Activated CD4-positive, alpha-beta T cell treated with anti-CD3 and anti-CD28 coated beads, Interleukin-2, amount 50 U/mL, for 1 hour (primary cell): ENCODE results near the gene DHRSX.
"Not testable (repeated sequence)": the region's sequence is repeated elsewhere in the genome, so short reads cannot be mapped to it uniquely, and the experiment has no call there.

Experiments
- DNase-seq: peaks from one replicate; pipeline ENCODE4 v3.0.0-alpha.2; 2020

The DHRSX gene, protein sequence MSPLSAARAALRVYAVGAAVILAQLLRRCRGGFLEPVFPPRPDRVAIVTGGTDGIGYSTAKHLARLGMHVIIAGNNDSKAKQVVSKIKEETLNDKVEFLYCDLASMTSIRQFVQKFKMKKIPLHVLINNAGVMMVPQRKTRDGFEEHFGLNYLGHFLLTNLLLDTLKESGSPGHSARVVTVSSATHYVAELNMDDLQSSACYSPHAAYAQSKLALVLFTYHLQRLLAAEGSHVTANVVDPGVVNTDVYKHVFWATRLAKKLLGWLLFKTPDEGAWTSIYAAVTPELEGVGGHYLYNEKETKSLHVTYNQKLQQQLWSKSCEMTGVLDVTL

DNA sequence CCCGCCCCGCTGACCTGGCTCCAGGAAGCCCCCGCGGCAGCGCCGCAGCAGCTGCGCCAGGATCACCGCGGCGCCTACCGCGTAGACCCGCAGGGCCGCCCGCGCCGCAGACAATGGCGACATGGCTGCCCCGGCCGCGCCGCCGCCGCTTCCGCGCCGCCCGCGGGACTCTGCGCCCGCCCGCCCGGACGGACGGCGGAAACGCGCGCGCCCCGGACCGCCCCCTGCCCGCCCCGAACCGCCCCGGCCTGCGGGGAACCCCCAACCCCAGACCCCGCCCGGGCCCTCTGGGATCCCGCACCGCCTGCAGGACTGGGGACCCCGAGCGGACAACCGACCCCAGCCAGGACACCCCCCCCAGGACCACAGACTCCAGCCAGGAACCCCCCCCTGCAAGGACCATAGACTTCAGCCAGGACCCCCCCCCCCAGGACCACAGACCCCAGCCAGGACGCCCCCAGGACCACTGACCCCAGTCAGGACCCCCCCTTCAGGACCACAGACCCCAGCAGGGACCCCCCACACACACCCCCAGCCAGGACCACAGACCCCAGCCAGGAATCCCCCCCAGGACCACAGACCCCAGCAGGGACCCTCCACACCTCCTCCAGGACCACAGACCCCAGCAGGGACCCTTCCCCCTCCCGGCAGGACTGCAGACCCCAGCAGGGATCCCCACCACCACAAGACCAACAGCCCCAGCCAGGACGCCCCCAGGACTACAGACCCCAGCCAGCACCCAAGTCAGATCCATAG, at the start of gene DHRSX, which contains the start of gene ZBED1:
Gene DHRSX (minus strand): TSS at position 174 of the 756 bp plus-strand sequence. CDS start 51 bp downstream, at position 123.
Gene ZBED1 (minus strand): TSS at position 174 of the 756 bp plus-strand sequence. CDS start 10,257 bp downstream, outside the sequence.
- DNase-seq, result peak; percentile 35

DNA sequence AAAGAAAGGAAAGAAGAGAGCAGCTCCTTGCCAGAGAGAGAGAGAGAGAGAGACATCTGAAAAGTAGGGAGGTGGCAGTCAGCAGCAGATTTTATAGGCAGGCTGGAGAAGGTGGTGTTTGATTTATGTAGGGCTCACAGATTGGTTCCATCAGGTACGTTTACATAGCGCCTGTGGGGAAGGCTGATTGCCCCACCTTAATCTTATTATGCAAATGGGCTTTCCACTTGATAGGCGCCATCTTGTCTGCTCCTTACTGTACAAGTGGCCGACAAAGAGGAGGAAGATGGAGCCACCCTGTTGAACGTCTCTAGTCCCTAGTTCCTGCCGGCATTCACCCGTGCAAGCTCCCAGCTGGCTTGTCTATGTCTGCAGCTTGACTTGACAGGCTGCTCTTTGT, 49.1 kb upstream of the DHRSX start:
- no peak for DNase-seq

DNA sequence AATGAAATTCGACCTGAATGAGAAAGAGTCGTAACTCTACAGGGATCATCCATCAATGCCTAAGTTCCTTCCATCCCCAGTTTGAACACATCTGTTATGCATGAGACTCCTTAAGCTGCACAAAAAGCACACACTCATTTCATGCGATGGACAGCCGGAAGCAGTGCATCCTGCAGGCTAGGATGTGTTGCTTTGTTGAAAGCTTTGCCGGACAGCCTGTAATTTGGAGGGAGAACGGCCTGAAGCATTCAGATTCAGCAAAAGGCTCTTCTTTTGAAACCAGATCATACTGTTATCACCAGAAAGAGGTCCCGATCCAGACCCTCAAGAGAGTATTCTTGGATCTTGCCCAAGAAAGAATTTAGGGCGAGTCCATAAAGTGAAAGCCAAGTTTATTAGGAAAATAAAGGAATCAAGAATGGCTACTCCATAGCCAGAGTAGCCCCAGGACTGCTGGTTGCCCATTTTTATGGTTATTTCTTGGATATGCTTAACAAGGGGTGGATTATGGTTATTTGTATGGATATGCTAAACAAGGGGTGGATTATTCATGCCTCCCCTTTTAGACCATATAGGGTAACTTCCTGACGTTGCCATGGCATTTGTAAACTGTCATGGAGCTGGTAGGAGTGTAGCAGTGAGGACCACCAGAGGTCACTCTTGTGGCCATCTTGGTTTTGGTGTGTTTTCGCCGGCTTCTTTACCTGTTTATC, 48.1 kb upstream of the DHRSX start:
- no peak for DNase-seq

DNA sequence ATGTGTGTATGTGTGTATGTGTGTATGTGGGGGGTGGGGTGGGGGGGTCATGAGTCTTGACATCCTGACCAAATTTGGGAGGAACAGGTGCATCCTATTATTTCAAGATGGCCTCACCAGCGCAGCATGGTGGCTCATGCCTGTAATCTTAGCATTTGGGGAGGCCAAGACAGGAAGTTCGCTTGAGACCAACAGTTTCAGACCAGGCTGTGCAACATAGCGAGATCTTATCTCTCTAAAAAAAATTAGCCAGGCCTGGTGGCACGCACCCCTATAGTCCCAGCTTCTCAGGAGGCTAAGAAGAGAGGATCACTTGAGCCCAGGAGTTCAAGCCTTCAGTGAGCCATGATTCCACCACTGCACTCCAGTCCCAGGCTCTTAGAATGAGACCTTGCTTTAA, 47.0 kb upstream of the DHRSX start:
- DNase-seq, result no peak

DNA sequence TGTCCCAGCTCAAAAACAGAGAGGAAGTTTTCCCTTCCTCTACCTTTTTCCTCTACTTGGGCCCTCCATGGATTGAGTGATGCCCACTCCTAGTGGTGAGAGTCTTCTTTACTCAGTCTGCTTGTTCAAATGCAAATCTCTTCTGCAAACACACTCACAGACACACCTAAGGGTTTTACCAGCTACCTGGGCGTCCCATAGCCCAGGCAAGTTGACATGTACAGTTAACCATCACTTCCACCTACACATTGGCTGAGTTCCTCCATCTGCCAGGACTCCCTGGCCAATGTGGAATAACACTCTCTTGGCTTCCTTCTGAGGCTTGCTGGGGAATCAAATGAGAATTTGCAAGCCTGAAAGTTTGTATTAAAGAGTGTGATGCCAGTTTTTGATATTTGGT, 45.7 kb upstream of the DHRSX start:
- DNase-seq, result no peak

DNA sequence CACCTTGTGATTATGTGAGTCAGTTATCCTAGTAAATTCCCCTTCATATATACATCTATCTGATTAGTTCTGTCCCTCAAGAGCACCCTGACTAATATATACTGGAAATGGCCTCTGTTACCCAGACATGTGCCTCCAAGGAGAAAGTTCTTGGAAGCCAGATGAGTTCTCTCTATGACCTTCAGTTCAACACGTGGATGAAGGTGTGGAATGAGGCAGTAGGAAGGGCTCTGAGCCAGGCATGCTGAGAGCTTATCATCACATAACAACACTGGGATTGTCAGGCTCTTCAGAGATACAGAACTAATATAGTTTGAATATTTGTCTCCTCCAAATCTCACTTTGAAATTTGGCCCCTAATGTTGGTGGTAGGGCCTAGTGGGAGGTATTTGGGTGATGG, 44.4 kb upstream of the DHRSX start:
- DNase-seq, result no peak

DNA sequence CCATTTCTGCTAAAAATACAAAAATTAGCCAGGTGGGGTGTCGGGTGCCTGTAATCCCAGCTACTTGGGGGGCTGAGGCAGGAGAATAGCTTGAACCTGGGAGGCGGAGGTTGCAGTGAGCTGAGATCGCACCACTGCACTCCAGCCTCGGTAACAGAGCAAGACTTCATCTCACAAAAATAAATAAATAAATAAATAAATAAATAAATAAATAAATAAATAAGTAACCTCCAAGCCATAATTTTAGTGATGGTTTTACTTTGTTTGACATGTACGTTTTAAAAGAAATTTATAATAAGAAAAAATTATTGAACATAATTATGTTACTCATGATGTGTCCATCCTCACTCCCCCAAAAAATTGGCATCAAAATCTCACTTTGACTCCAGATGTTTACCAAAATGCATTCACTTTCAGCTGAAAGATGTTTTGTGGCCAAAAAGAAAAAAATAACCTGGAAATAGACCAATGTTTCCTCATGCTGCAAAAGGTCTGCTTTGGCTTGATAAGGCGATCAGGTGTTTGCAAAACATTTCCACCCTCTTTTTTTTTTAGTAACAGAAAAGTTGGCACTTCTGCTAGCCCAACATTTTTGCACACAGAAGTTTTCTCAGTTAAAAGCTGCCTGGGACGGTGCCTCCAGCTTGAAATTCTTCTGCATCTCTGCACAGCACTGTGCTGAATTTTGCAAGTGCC, 42.2 kb upstream of the DHRSX start:
- DNase-seq, result no peak

DNA sequence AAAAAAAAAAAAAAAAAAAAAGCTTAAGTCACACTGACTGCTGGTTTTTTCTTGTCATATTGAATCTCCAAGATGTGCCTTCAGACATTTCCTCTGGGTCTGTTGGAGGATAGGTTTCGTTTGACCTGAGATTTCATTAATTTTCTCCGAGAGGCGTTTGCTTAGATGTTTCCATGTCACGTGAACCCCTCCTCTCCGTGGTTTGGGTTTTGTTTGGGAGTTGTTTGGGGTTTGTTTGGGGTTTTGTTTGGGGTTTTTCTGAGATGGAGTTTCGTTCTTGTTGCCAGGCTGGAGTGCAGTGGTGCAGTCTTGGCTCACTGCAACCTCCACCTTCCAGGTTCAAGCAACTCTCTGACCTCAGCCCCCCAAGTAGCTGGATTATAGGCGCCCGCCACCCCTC, 40.8 kb upstream of the DHRSX start:
- no peak for DNase-seq

DNA sequence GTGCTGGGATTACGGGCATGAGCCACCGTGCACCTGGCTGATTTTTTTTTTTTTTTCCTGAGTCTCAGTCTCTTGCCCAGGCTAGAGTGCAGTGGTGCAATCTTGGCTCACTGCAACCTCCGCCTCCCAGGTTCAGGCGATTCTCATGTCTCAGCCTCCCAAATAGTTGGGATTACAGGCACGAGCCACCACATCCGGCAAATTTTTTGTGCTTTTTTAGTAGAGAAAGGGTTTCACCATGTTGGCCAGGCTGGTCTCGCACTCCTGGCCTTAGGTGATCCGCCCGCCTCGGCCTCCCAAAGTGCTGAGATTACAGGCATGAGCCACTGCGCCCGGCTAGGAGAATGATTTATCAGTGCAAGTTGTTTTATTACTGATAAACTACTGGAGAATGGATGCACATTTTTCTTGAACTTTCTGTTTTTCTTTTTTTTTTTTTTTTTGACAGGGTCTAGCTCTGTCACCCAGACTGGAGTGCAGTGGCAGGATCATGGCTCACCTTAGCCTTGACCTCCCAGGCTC, 39.7 kb upstream of the DHRSX start:
- DNase-seq, result no peak

DNA sequence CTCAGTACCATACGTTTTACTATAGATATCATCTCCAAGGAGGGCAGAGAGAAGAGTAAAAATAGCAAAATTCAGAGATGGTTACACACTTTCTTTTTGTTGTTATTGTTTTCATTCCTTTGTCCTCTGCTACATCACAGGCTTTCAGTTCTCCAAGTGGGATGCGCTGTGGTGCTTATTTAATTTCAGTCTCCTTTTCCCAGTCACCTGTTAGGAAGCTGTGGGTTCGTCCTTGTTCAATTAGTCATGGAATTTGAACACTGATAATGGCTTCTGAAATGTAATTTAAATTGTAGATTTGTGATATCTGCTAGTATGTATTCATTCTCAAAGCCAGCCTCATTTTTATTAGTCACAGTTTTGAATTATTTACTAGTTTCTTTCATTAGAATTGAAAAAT, 38.8 kb upstream of the DHRSX start:
- no peak for DNase-seq

DNA sequence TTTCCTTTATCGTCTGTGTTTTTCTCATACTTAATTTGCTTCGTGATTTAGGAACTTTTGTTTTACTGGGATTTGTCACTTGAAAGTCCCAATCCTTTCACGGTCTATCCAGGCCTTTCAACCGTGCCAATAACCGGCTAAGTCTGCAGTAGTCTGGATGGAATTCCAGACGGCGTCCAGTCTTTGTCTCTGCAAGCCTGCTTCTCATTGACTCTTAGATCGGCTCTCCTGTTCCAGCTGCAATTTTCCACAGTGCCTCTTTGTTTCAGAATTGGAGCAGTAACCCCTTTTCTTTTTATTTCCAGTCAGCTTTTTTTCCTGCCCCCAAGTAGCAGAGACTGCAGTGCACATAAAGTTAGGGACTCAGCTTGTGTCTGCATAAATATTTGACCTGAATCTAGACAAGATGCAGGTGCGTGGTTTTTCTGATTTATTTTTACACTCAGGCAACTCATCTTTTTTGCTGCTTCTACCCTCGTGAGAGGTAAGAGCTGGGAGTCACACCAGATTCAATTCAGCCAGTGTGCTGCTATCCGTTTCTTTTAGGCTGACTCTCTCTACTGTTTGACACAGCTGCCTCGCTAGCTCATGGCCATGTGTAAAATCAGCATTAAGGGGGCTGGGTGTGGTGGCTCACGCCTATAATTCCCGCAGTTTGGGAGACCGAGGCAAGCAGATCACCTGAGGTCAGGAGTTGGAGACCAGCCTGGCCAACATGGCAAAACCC, 37.4 kb upstream of the DHRSX start:
- DNase-seq, result no peak

DNA sequence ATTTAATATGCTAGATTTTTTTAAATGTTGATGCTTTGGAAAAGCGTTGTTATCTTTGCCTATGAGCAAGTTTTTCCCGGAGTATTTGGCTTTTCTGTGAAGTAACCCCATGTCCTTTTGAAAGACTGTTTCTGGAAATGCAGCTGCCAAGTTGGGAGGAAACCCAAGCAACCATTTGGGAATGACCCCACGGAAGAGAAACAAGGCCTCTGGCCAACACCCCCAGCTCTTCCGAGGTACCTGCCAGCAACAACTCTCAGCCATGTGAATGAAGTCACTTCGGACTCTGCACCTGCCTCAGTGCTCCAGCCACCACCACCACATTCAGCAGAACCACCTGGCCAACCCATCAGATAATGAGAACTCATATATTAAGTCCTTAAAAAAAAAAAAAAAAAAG, 36.2 kb upstream of the DHRSX start:
- no peak for DNase-seq

DNA sequence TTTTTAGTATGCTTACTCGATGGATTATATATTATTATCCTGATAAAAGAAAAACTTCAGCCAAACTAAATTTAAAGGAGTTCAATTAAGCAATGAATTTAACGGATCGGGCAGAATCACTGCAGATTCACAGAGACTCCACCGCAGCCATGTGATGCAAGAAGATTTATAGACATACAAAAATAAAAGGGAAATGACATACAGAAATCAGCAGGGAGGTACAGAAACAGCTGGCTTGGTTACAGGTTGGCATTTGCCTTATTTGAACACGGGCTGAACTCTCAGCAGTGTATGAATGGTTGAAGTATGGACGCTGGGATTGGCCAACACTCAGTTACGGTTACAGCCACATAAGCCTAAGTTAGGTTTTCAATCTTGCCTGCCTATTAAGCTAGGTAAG, 35.4 kb upstream of the DHRSX start:
- no peak for DNase-seq

DNA sequence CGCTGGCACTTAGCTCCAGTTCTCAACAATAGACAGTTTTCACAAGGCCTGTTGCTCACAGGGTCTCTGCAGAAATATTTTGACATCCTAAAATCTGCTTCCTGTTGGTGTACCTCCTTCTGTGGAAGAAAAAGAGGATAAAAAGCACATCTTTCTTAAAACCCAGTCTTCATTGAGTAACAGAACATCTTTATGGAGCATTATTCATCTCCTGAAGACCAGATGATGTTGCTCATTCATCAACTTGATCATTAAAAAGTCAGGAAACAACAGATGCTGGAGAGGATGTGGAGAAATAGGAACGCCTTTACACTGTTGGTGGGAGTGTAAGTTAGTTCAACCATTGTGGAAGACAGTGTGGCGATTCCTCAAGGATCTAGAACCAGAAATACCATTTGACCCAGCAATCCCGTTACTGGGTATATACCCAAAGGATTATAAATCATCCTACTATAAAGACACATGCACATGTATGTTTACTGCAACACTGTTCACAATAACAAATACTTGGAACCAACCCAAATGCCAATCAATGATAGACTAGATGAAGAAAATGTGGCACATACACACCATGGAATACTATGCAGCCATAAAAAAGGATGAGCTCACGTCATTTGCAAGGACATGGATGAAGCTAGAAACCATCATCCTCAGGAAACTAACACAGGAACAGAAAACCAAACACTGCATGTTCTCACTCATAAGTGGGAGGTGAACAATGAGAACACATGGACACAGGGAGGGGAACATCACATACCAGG, 33.7 kb upstream of the DHRSX start:
- not testable (repeated sequence) for DNase-seq

DNA sequence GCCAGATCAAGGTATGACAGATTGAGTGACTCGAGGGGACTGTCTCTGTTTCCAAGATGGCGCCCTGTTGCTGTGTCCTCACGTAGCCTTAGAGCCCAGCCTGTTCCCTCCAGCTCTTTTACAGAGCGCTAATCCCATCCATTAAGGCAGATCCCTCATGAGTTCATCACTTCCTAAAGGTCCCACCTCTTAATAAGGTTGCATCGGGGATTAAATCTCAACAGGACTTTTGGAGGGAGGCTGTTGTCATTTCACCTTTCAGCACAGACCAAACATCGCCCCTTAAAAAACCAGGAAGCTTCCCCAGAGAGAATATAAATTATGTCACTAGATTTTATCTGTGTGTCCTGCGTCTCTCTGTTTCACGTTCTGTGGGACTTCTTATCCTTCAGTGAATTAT, 32.6 kb upstream of the DHRSX start:
- no peak for DNase-seq

DNA sequence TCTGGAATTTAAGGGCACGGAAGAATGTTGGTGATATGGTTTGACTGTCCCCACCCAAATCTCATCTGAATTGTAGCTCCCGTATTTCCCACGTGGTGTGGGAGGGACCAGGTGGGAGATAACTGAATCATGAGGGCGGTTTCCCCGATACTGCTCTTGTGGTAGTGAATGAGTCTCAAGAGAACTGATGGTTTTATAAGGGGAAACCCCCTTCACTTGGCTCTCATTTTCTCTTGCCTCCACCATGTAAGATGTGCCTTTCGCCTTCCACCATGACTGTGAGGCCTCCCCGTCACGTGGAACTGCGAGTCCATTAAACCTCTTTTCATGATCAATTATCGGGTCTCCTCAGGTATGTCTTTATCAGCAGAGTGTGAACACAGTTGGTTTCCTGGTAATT, 25.6 kb upstream of the DHRSX start:
- no peak for DNase-seq

DNA sequence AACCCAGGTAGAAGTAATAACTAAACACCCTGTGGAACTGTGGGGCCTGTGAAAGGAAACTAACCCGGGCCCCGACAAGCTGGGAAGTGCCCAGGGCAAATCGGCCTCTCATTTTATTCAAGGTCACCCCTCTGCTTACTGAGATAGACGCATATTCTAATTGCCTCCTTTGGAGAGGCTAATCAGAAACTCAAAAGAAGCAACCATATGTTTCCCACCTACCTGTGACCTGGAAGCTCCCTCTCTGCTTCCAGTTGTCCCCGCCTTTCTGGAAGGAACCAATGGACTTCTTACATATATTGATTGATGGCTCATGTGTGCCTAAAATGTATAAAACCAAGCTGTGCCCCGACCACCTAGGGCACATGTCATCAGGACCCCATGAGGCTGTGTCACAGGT, 23.1 kb upstream of the DHRSX start:
- no peak for DNase-seq

DNA sequence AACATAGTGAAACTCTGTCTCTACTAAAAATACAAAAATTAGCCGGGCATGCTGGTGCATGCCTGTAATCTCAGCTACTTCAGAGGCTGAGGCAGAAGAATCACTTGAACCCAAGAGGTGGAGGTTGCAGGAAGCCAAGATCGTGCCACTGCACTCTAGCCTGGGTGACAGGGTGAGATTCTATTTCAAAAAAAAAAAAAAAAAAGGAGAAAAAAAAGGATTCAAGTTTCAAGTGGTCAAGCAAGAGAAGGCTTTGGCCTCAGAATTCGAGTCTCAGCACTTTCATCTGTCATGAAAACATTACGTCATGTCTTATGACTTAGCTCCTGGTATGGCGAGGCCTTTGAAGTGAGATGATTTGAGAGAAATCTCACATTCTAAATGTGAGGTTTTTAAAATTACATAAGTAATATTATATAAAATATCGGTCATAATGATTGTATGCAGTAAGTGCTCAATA, 21.2 kb upstream of the DHRSX start:
- no peak for DNase-seq

DNA sequence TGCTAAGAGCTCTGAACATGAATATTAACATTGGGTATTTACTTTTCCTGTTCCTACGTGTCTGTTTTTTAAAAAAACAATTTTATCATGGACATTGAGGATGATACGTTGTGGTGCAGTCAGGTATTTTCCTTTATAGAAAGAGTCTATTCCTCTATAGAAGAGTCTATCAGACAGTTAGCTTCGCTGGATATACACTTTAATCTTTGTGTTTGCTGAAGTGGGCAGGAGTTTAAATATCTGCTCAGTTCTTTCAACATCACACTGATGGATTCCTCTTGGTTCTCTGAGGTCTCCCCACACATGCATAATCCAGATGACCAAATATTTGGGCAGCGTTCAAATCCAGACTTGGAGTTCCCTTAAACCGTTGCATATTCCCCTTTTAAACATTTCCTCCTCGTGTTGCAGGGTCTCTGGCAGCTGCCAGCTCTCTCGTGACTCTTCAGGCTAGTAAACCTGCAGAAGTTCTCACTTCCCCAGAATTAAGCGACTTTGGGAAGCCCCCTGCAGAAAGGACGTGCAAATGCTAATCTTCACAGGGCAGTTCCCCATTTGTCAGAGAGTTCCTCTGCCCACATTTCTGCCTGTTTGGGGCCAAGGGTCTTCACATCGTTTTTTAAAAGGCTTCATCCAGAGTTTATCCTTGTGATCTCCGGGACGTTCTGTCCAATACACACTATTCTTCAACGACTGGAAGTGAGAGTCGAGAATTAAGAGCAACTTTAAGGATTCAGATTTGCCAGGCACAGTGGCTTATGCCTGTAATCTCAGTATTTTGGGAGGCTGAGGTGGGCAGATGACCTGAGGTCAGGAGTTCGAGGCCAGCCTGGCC, 20.5 kb upstream of the DHRSX start:
- no peak for DNase-seq

DNA sequence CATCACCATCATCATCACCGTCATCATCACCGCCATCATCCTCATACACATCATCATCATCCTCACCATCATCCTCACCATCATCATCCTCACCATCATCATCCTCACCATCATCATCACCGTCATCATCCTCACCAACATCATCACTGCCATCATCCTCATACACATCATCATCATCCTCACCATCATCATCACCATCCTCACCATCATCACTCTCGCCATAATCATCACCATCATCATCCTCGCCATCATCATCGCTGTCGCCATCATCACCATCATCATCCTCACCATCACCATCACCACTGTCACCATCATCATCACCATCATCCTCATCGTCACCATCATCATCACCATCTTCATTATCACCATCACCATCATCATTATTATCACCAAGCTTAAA, 19.8 kb upstream of the DHRSX start:
- DNase-seq, result no peak
